CD4-positive, alpha-beta T cell treated with Interleukin-15 for 4 hours (primary cell): Measurements from ENCODE around the gene MRS2.
"Not testable (repeated sequence)": the region's sequence is repeated elsewhere in the genome, so short reads cannot be mapped to it uniquely, and the experiment has no call there.

Experiments
- DNase-seq: peaks from one replicate; pipeline ENCODE4 v3.0.0-alpha.2; 2020; ENCODE audit warnings: low spot score

The MRS2 gene

GRCh38 chr6:24402697-24403500, at the start of gene MRS2:
MRS2 (plus strand) TSS chr6:24402936; CDS start chr6:24403047, 111 bp downstream.
- peak; percentile 84 for DNase-seq

- no peak for DNase-seq
Measured at GRCh38 chr6:24353861-24354260, 48.9 kb upstream of the MRS2 start.

GRCh38 chr6:24355393-24355792, 47.3 kb upstream of the MRS2 start:
- DNase-seq = no peak

- DNase-seq = no peak
Measured at GRCh38 chr6:24356310-24356973, 46.3 kb upstream of the MRS2 start.

GRCh38 chr6:24357336-24358218, 45.2 kb upstream of the MRS2 start, which contains the start of gene DCDC2:
DCDC2 (minus strand) TSS chr6:24358059; CDS start chr6:24357750, 309 bp downstream.
- peak; percentile 28 for DNase-seq

GRCh38 chr6:24358219-24358821, 44.4 kb upstream of the MRS2 start:
- DNase-seq = no peak

- DNase-seq = peak; percentile 71
Measured at GRCh38 chr6:24359640-24360454, 42.9 kb upstream of the MRS2 start.

- not testable (repeated sequence) for DNase-seq
Measured at GRCh38 chr6:24362363-24362762, 40.4 kb upstream of the MRS2 start.

GRCh38 chr6:24365103-24365633, 37.6 kb upstream of the MRS2 start:
- not testable (repeated sequence) for DNase-seq

GRCh38 chr6:24374612-24375011, 28.1 kb upstream of the MRS2 start:
- no peak for DNase-seq

GRCh38 chr6:24376871-24377270, 25.9 kb upstream of the MRS2 start:
- no peak for DNase-seq

GRCh38 chr6:24378473-24379097, 24.2 kb upstream of the MRS2 start:
- DNase-seq = no peak

GRCh38 chr6:24381476-24382219, 21.1 kb upstream of the MRS2 start:
- DNase-seq = no peak

- no peak for DNase-seq
Measured at GRCh38 chr6:24382220-24382540, 20.6 kb upstream of the MRS2 start.

- not testable (repeated sequence) for DNase-seq
Measured at GRCh38 chr6:24382891-24383494, 19.7 kb upstream of the MRS2 start.

GRCh38 chr6:24384369-24385130, 18.2 kb upstream of the MRS2 start:
- DNase-seq = not testable (repeated sequence)

- DNase-seq = no peak
Measured at GRCh38 chr6:24385536-24386269, 17.0 kb upstream of the MRS2 start.

GRCh38 chr6:24387818-24388217, 14.9 kb upstream of the MRS2 start:
- DNase-seq = no peak
